ENCODE results near the gene P4HTM. TPM values are rescaled to one million over a fixed set of nuclear protein-coding genes. Genes with fewer than 3 reads are reported as not detected.

Gene P4HTM
- total RNA-seq, 3 donors from 2014 or later, result 29.9 to 59.7 (median 58.7) TPM

DNA sequence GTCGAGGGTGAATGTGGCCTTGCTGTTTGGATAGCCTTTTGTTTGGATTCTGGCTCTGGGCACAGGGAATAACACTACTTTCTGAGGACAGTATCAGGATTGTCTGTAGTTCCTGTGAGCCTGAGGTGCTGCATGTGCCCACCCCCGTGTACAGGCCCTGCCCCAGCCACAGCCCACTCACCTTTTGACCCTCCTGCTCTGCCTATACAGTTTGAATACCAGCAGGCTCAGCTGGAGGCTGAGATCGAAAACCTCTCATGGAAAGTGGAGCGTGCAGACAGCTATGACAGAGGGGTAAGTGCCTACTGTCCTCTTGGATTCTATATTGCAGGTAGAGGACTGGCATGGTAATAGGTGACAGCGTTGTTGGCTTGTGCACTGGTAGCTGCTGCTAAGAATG is 7.4 kb upstream of the P4HTM start:
- Histone ChIP-seq H3K9me3 (no peaks in the 10 kb centered on the region), H3K4me1 (no peaks in the 10 kb centered on the region), H3K27ac (no peak overlapping the region), H3K4me3 (no peak overlapping the region), H3K27me3 (no peaks in the 10 kb centered on the region), H3K36me3 (no peaks in the 10 kb centered on the region)
- no peak for DNase-seq (ENCODE audit: low spot score in 2 of 2)
- TF ChIP-seq POLR2A (IDR thresholded peaks at IDR 0.05), result no peak
- TF ChIP-seq, protein P1, sequence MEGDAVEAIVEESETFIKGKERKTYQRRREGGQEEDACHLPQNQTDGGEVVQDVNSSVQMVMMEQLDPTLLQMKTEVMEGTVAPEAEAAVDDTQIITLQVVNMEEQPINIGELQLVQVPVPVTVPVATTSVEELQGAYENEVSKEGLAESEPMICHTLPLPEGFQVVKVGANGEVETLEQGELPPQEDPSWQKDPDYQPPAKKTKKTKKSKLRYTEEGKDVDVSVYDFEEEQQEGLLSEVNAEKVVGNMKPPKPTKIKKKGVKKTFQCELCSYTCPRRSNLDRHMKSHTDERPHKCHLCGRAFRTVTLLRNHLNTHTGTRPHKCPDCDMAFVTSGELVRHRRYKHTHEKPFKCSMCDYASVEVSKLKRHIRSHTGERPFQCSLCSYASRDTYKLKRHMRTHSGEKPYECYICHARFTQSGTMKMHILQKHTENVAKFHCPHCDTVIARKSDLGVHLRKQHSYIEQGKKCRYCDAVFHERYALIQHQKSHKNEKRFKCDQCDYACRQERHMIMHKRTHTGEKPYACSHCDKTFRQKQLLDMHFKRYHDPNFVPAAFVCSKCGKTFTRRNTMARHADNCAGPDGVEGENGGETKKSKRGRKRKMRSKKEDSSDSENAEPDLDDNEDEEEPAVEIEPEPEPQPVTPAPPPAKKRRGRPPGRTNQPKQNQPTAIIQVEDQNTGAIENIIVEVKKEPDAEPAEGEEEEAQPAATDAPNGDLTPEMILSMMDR (IDR thresholded peaks at IDR 0.05), result no peak
- no peak for TF ChIP-seq POLR2AphosphoS5 (IDR thresholded peaks at IDR 0.05)
- intact Hi-C loops (cut with DNase I; ENCODE audit: low total_unique reads), result no loop called here

DNA sequence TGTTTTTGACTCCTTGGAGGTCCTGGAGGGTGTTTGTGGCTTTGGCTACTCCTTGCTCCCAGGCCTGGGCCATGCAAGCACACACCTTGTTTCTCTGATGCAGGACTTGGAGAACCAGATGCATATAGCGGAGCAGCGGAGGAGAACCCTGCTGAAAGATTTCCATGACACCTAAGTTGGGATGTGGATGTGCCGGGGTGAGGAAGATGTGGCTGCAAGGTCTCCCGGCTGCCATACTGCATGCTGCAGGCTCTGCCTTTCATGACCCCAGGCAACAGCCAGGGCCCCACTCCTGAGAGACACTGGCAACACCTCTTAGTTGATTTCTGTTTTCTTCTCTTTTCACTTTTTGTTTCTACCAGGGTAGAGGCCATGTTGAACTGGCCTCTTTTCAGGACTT is 6.9 kb upstream of the P4HTM start:
- no peak for DNase-seq (ENCODE audit: low spot score in 2 of 2)
- Histone ChIP-seq H3K4me3 (no peak overlapping the region), H3K36me3 (no peaks in the 10 kb centered on the region), H3K27ac (no peak overlapping the region), H3K4me1 (no peaks in the 10 kb centered on the region), H3K9me3 (no peaks in the 10 kb centered on the region), H3K27me3 (no peaks in the 10 kb centered on the region)
- intact Hi-C loops (cut with DNase I; ENCODE audit: low total_unique reads), result no loop called here
- TF ChIP-seq, protein P1 (IDR thresholded peaks at IDR 0.05), result no peak
- TF ChIP-seq POLR2A (IDR thresholded peaks at IDR 0.05), result no peak
- TF ChIP-seq POLR2AphosphoS5 (IDR thresholded peaks at IDR 0.05), result no peak

DNA sequence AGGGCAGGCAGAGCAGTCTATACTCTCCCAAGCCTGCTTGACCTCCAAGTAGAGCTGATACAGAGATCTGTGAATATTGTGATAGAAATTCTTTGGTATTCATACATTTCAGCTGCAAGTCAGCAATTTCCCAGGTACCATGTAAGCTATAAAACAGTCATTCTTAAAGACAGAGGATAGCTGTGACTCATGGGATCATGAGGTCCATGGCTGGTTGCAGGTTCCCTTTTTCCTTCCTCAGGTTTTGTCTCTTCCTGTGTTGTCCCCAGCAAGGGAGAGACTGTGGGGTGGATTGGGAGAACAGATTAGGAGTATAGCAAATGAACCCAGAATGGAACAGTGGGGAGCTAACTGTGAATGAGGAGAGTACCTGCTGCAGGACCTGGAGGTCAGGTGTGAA is 5.4 kb upstream of the P4HTM start:
- Histone ChIP-seq H3K36me3 (no peaks in the 10 kb centered on the region), H3K27me3 (no peaks in the 10 kb centered on the region), H3K4me1 (peaks cover 5 to 7% of the 10 kb centered on the region in 2 donors), H3K4me3 (no peak overlapping the region), H3K27ac (no peak overlapping the region), H3K9me3 (no peaks in the 10 kb centered on the region)
- intact Hi-C loops (cut with DNase I; ENCODE audit: low total_unique reads), result no loop called here
- no peak for TF ChIP-seq POLR2AphosphoS5 (IDR thresholded peaks at IDR 0.05)
- TF ChIP-seq, protein P1 (IDR thresholded peaks at IDR 0.05), result no peak
- no peak for TF ChIP-seq POLR2A (IDR thresholded peaks at IDR 0.05)
- no peak for DNase-seq (ENCODE audit: low spot score in 2 of 2)

DNA sequence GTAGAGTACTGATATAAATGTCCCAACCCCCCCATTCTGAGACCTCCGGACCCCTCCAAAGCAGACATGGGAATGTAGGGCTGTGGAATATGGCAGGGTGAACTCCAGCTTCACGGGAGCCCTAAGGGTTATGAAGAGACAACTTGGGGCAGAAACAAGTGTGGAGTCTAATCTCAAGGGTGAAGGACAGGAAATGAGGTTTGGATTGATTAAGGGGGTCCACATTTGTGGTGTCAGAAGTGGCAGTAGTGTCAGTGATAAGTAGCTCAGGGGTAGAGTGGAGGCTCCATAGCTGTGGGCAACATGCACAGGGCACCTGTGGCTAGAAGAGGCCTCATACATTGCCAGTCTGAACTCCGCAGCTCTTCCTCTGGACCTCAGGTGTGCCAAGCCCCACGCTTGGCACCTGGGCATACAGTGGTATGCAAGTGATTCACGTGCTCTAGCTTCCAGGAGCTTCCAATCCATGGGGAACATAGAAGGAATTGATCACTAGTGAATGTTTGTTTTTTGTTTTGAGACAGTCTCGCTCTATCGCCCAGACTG is 4.1 kb upstream of the P4HTM start:
- Histone ChIP-seq H3K27ac (no peak overlapping the region), H3K4me3 (no peak overlapping the region), H3K4me1 (peaks cover 5 to 7% of the 10 kb centered on the region in 2 donors), H3K9me3 (no peaks in the 10 kb centered on the region), H3K36me3 (no peaks in the 10 kb centered on the region), H3K27me3 (no peaks in the 10 kb centered on the region)
- TF ChIP-seq POLR2A (IDR thresholded peaks at IDR 0.05) (no peak), POLR2AphosphoS5 (IDR thresholded peaks at IDR 0.05) (no peak)
- TF ChIP-seq, protein P1 (IDR thresholded peaks at IDR 0.05), result no peak
- intact Hi-C loops (cut with DNase I; ENCODE audit: low total_unique reads), result no loop called here
- no peak for DNase-seq (ENCODE audit: low spot score in 2 of 2)

DNA sequence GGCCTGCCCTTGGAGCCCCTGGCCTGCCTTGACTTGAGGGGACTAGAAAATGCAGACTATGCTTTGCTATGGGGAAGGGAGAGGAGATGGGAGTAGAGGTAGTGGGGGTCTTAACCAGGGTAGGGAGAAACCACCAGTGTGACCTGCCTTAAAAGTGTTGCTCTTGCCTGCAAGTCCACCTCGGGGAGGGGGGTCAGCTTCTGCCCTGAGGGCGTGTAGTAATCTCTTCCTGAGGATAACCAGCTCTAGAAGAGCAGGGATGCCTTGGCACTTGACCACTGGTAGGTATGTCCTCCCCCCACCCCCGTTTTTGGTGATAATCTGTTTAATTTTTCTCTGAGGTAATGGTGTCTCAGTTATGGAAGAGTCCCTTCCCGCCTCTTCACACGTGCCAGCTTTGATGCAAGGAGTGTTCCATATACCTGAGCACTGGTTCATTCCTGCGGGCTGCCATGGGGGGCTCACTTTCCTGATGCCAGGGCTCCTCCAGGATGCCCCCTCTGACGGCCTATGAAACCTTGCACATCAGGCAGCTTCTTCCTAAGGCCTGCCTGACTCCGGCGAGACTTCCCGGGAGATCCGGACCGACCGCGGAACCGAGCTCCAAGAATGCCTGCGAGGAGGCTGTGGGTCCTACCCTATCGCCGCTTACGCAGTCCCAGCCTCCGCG is 780 bp upstream of the P4HTM start:
- DNase-seq (ENCODE audit: low spot score in 2 of 2), result no peak
- intact Hi-C loops (cut with DNase I; ENCODE audit: low total_unique reads), result no loop called here
- Histone ChIP-seq H3K9me3 (no peaks in the 10 kb centered on the region), H3K4me1 (peaks cover 5 to 7% of the 10 kb centered on the region in 2 donors), H3K36me3 (no peaks in the 10 kb centered on the region), H3K27ac (peak overlapping the region; percentile 90 to 95), H3K4me3 (peak overlapping the region; percentile 91 to 96 (median 92)), H3K27me3 (no peaks in the 10 kb centered on the region)
- TF ChIP-seq, protein P1 (IDR thresholded peaks at IDR 0.05), result no peak
